Gastrocnemius medialis (tissue), 4 donors: ENCODE measurements around the gene RPS29. TPM values are rescaled to one million over a fixed set of nuclear protein-coding genes. Genes with fewer than 3 reads are reported as not detected.

Experiments used
- ATAC-seq, 2 donors: fragments of 150-250 bp; one replicate each; pipeline ENCODE4 v1.9.1; 2016
- DNase-seq, 2 donors: peaks; one replicate each; pipeline ENCODE4 v3.0.0-alpha.2; 2019
- H3K27ac ChIP-seq, 4 donors: fragments of 200-600 bp; sonication (generic); 1 replicate in 1 of 4; 2 replicates in 3 of 4; pipeline ENCODE4 v1.5.1; 2016 to 2018; ENCODE audit warnings: mild to moderate bottlenecking in 2 of 4, moderate library complexity in 1 of 4
- H3K27me3 ChIP-seq, 3 donors: fragments of 200-600 bp; sonication (generic) in 2 of 3; 1 replicate in 1 of 3; 2 replicates in 2 of 3; pipeline versions ENCODE4 v1.5.1 to v1.6.0; 2016 to 2019; ENCODE audit warnings: mild to moderate bottlenecking in 1 of 3, moderate library complexity in 1 of 3
- H3K36me3 ChIP-seq, 2 donors: fragments of 200-600 bp; sonication (generic) in 1 of 2; one replicate each; pipeline ENCODE4 v1.5.1; 2017 to 2018
- H3K4me1 ChIP-seq, 2 donors: fragments of 200-600 bp; sonication (generic) in 1 of 2; one replicate each; pipeline ENCODE4 v1.5.1; 2016 to 2017; ENCODE audit warnings: mild to moderate bottlenecking in 2 of 2
- H3K4me3 ChIP-seq, 4 donors: fragments of 200-600 bp; sonication (generic) in 3 of 4; 1 replicate in 1 of 4; 2 replicates in 3 of 4; pipeline ENCODE4 v1.5.1; 2016 to 2019; ENCODE audit warnings: mild to moderate bottlenecking in 2 of 4
- H3K9me3 ChIP-seq, 3 donors: fragments of 200-600 bp; sonication (generic) in 2 of 3; 1 replicate in 1 of 3; 2 replicates in 2 of 3; pipeline ENCODE4 v1.5.1; 2016 to 2019
- POLR2A ChIP-seq, 2 donors: fragments of 450-650 bp; IDR thresholded peaks; one replicate each; pipeline ENCODE4 v1.6.1; 2017; ENCODE audit warnings: antibody characterized with exemption in 2 of 2, mild to moderate bottlenecking in 2 of 2, moderate library complexity in 2 of 2
- in situ Hi-C, 4 donors: fragments of 200-750 bp; cut with MboI; loops; one replicate each; pipeline versions ENCODE4 v1.15.0 to v1.8.0; 2017; ENCODE audit warnings: low sequenced_read_pairs in 4 of 4
- intact Hi-C: fragments of 100-400 bp; cut with DNase I; formaldehyde crosslinking; loops from one replicate; pipeline ENCODE4 v1.15.1; 2023; ENCODE audit warnings: low total_unique reads
- total RNA-seq, 4 donors: library from RNA; depleted of rRNA; stranded (reverse); fragments of >200 nt; gene quantifications; one replicate each; pipeline versions ENCODE4 v1.1.0 to v1.2.3, GENCODE V29; 2016
- TF ChIP-seq, protein P1 (sequence below), 5 experiments: fragments of 450-650 bp in 3 of 5; fragments of 200-600 bp in 2 of 5; sonication (generic) in 2 of 5; IDR thresholded peaks in 4 of 5; conservative IDR thresholded peaks in 1 of 5; 1 replicate in 4 of 5; 2 replicates in 1 of 5; pipeline ENCODE4 v1.5.1; 2016 to 2019; ENCODE audit warnings: antibody characterized with exemption in 5 of 5, mild to moderate bottlenecking in 3 of 5, moderate library complexity in 3 of 5

The RPS29 gene
- total RNA-seq, 4 donors from 2014 or later: 6,799 to 10,395 (median 8,793) TPM

DNA sequence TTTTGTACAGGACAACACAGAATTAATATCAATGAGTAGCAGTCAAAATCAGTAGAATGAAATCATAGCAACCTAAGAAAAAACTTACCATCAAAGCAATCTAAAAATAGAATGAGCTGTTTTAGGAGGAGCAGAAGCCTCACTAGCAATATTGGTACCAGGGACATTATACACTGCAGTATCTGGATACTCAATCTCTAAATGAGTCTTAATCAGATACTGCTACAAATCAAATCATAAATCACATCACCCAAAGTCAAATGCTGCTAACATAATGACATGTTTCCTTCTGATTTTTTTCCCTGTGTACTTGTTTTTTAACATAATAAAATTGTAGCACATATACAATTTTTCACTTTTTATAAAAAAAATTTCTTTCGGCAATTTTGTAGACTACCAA is 8.0 kb downstream of the RPS29 start:
- Histone ChIP-seq H3K4me3 (no peak overlapping the region), H3K9me3 (no peaks in the 10 kb centered on the region), H3K4me1 (peaks cover 15 to 21% of the 10 kb centered on the region in 2 donors), H3K27ac (no peak overlapping the region), H3K27me3 (no peaks in the 10 kb centered on the region), H3K36me3 (peaks cover 0 to 27% of the 10 kb centered on the region in 2 donors)
- TF ChIP-seq, protein P1, sequence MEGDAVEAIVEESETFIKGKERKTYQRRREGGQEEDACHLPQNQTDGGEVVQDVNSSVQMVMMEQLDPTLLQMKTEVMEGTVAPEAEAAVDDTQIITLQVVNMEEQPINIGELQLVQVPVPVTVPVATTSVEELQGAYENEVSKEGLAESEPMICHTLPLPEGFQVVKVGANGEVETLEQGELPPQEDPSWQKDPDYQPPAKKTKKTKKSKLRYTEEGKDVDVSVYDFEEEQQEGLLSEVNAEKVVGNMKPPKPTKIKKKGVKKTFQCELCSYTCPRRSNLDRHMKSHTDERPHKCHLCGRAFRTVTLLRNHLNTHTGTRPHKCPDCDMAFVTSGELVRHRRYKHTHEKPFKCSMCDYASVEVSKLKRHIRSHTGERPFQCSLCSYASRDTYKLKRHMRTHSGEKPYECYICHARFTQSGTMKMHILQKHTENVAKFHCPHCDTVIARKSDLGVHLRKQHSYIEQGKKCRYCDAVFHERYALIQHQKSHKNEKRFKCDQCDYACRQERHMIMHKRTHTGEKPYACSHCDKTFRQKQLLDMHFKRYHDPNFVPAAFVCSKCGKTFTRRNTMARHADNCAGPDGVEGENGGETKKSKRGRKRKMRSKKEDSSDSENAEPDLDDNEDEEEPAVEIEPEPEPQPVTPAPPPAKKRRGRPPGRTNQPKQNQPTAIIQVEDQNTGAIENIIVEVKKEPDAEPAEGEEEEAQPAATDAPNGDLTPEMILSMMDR (IDR thresholded peaks at IDR 0.05 in 4 of 5, conservative IDR thresholded peaks at IDR 0.05 in 1 of 5): no peak
- no peak for TF ChIP-seq POLR2A (IDR thresholded peaks at IDR 0.05)
- in situ Hi-C loops (no loop called here), intact Hi-C loops (no loop called here)
- ATAC-seq (no peak), DNase-seq (no peak)

DNA sequence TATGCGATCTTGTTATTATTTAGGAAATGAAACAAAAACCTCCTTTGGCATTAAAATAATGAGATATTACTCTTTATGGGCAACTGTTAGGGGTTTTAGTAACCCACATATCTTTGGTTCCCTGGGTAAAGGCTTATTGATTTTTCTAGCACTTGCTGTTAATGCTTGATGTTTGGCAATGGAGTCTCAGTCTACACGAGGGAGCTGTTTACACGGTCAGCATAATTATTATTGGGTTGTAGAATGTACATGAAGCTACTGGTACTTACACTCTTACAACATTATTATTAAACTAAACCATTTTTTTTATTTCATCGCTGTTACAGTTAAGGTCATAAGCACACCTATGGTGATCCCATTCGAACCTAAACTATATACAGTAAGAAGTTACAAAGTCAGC is 12.1 kb downstream of the RPS29 start:
- Histone ChIP-seq H3K27ac (no peak overlapping the region), H3K27me3 (no peaks in the 10 kb centered on the region), H3K4me1 (peaks cover 3 to 10% of the 10 kb centered on the region in 2 donors), H3K9me3 (no peaks in the 10 kb centered on the region), H3K36me3 (peaks cover 0 to 17% of the 10 kb centered on the region in 2 donors), H3K4me3 (no peak overlapping the region)
- DNase-seq (no peak), ATAC-seq (no peak)
- in situ Hi-C loops: no loop called here
- intact Hi-C loops: no loop called here
- TF ChIP-seq, protein P1 (IDR thresholded peaks at IDR 0.05 in 4 of 5, conservative IDR thresholded peaks at IDR 0.05 in 1 of 5): no peak
- no peak for TF ChIP-seq POLR2A (IDR thresholded peaks at IDR 0.05)

DNA sequence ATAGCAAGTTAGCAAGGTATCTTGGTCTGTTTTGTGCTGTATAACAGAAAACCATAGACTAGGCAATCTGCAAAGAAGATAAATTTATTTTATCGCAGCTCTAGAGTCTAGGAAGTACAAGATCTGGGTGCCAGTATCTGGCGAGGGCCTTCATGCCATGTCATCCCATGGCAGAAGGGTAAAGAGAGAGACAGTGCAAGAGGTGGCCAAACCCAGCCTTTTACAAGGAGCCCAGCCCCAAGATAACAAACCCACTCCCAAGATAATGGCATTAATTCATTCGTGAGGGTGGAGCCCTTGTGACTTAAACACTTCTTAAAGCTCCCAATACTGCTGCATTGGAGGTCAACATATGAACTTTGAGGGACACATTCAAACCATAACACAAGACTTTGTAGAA is 16.9 kb downstream of the RPS29 start:
- Histone ChIP-seq H3K9me3 (no peaks in the 10 kb centered on the region), H3K4me3 (no peak overlapping the region), H3K36me3 (no peaks in the 10 kb centered on the region), H3K27me3 (no peaks in the 10 kb centered on the region), H3K4me1 (no peaks in the 10 kb centered on the region), H3K27ac (no peak overlapping the region)
- DNase-seq (no peak), ATAC-seq (no peak)
- in situ Hi-C loops (no loop called here), intact Hi-C loops (no loop called here)
- TF ChIP-seq, protein P1 (IDR thresholded peaks at IDR 0.05 in 4 of 5, conservative IDR thresholded peaks at IDR 0.05 in 1 of 5): no peak
- TF ChIP-seq POLR2A (IDR thresholded peaks at IDR 0.05): no peak

DNA sequence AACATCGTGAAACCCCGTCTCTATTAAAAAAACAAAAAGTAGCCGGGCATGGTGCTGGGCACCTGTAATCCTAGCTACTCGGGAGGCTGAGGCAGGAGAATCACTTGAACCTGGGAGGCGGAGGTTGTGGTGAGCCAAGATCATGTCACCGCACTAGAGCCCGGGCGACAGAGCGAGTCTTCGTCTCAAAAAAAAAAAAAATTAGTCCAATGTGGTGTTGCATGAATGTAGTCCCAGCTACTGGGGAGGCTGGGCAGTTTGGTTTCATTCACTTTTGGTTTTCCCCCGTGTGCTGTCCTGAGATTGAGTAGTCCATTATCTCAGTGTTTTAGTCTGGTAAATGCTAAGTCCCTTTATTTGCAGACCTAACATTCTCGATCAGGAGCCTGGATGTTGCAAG is 19.5 kb downstream of the RPS29 start:
- no peak for TF ChIP-seq POLR2A (IDR thresholded peaks at IDR 0.05)
- TF ChIP-seq, protein P1 (IDR thresholded peaks at IDR 0.05 in 4 of 5, conservative IDR thresholded peaks at IDR 0.05 in 1 of 5): no peak
- Histone ChIP-seq H3K4me3 (no peak overlapping the region), H3K27me3 (no peaks in the 10 kb centered on the region), H3K27ac (no peak overlapping the region), H3K36me3 (no peaks in the 10 kb centered on the region), H3K9me3 (no peaks in the 10 kb centered on the region), H3K4me1 (no peaks in the 10 kb centered on the region)
- in situ Hi-C loops (no loop called here), intact Hi-C loops (no loop called here)
- ATAC-seq (no peak), DNase-seq (no peak)
